ENCODE data around the gene LIPT2. TPM values are rescaled to one million over a fixed set of nuclear protein-coding genes. Genes with fewer than 3 reads are reported as not detected.
"Not testable (repeated sequence)": the region's sequence is repeated elsewhere in the genome, so short reads cannot be mapped to it uniquely, and the experiment has no call there.

The LIPT2 gene
- total RNA-seq, 4 donors from 2014 or later: 0.59 to 9.4 (median 6.1) TPM

DNA sequence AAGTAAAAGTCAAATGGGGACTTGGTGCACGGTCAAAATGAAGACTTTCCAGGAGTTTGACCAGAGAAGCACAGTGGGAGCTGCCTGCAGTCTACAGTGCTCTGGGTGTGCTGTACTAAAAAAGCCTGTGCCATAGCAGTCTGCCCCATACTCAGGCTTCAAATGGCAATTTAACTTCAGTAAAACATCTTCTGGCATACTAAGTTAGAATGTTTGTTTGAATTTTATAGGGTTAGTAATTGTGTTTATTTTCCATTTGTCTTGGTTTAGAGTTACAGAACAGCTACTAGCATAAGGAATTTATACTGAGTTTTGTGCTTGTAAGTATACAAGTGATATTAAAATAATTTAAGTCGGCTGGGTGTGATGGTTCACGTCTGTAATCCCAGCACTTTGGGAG lies 29.3 kb upstream of the LIPT2 start:
- TF ChIP-seq, protein P1, sequence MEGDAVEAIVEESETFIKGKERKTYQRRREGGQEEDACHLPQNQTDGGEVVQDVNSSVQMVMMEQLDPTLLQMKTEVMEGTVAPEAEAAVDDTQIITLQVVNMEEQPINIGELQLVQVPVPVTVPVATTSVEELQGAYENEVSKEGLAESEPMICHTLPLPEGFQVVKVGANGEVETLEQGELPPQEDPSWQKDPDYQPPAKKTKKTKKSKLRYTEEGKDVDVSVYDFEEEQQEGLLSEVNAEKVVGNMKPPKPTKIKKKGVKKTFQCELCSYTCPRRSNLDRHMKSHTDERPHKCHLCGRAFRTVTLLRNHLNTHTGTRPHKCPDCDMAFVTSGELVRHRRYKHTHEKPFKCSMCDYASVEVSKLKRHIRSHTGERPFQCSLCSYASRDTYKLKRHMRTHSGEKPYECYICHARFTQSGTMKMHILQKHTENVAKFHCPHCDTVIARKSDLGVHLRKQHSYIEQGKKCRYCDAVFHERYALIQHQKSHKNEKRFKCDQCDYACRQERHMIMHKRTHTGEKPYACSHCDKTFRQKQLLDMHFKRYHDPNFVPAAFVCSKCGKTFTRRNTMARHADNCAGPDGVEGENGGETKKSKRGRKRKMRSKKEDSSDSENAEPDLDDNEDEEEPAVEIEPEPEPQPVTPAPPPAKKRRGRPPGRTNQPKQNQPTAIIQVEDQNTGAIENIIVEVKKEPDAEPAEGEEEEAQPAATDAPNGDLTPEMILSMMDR (IDR thresholded peaks at IDR 0.05): no peak
- no peak for TF ChIP-seq EP300 (IDR thresholded peaks at IDR 0.05)
- no peak for TF ChIP-seq POLR2A (IDR thresholded peaks at IDR 0.05)
- no peak for DNase-seq (ENCODE audit: low spot score in 2 of 2)
- no peaks in the 10 kb centered on the region for H3K36me3 ChIP-seq
- H3K4me3 ChIP-seq: no peak overlapping the region
- H3K9me3 ChIP-seq: no peaks in the 10 kb centered on the region
- WGBS, 2 donors: 70 to 77% methylated on average over 3 of the region's 3 CpGs
- H3K27ac ChIP-seq: no peak overlapping the region
- no peaks in the 10 kb centered on the region for H3K4me1 ChIP-seq
- no peaks in the 10 kb centered on the region for H3K27me3 ChIP-seq

DNA sequence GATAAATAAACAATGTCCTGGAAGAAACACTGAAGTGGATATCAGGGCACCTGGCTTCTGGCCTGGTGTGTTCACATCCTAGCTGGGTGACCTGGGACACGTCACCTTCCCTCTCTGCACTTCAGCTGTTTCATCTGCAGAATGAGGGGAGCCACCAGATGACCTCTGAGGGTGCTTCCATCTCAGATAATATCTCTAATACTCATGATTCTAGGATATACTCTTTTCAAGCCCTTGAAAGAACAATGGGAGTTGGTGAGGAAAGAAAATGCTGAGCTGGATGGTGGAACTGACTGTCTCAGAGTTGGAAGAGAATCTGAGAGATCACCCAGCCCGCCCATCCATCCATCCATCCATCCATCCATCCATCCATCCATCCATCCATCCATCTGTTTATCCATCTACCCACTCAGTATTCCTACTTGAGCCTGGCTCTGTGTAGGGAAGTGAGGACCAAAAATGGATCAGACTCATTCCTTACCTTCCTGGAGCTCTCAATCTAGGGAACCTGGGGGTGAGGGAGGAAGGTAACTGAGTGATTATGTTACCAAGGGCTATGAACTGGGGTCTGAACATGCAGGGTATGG lies 28.2 kb upstream of the LIPT2 start:
- WGBS, 2 donors: 83 to 84% methylated on average over 2 of the region's 2 CpGs
- Histone ChIP-seq H3K4me3 (no peak overlapping the region), H3K4me1 (no peaks in the 10 kb centered on the region), H3K9me3 (peaks cover 0 to 5% (median 0%) of the 10 kb centered on the region in 4 donors), H3K27ac (no peak overlapping the region), H3K36me3 (no peaks in the 10 kb centered on the region), H3K27me3 (no peaks in the 10 kb centered on the region)
- TF ChIP-seq, protein P1 (IDR thresholded peaks at IDR 0.05): no peak
- TF ChIP-seq EP300 (IDR thresholded peaks at IDR 0.05): no peak
- TF ChIP-seq POLR2A (IDR thresholded peaks at IDR 0.05): no peak
- no peak for DNase-seq (ENCODE audit: low spot score in 2 of 2)

DNA sequence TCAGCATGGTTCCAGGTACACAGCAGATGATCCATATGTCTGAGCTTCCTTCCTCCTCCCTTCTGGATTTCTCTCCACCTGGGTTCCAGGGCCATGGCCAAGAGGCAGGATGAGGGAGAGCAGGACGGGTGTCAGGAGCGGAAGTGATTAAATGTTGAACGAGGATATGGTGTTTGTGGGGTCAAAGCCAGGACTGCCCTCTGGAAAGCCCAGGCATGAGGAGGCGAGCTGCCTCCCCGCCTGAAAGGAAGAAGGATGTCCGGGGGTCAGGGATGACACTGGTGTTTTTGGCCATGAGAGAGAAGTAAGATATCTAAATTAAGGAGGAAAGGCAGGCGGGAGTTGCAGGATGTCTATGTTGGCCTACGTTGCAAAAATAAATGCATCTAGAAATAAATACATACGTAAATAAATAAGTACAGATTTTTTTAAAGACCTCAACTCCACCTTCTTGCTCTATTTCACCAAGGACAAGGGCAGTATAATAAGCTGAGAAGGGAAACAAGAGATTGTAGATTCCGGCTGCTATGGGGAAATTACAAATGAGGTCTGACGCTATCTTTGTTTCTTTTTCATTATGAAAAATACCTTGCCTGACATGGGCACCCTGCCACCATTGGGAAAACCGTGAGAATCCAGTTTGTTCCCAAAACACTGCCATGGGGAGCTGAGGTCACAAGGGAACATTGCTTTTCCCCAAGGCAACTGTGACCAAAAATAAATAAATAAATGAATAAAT lies 27.6 kb upstream of the LIPT2 start:
- no peak overlapping the region for H3K4me3 ChIP-seq
- TF ChIP-seq EP300 (IDR thresholded peaks at IDR 0.05): no peak
- TF ChIP-seq, protein P1 (IDR thresholded peaks at IDR 0.05): no peak
- H3K36me3 ChIP-seq: no peaks in the 10 kb centered on the region
- H3K4me1 ChIP-seq: no peaks in the 10 kb centered on the region
- no peaks in the 10 kb centered on the region for H3K27me3 ChIP-seq
- H3K27ac ChIP-seq: no peak overlapping the region
- DNase-seq (ENCODE audit: low spot score in 2 of 2): no peak
- H3K9me3 ChIP-seq: peaks cover 0 to 10% (median 0%) of the 10 kb centered on the region in 4 donors
- 76 to 77% methylated on average over 12 of the region's 12 CpGs for WGBS, 2 donors

DNA sequence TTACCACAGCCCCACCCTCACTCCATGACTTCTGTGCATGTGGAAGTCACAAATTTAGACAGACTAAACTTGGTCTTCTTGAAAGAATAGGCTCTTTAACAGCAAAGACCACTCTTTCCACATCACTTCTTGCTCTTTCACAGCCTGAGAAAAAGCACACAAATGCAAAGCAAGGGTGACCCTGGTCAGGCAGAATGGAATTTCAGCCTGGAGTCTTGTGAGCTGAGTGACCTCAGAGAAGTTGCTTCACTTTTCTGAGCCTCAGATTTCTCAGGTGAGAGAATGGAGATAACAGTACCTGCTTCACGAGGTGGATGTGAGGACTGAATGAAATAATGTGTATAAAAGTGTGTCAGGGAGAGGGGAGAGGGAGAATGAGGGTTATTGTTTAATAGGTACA lies 26.8 kb upstream of the LIPT2 start:
- WGBS, 2 donors: 48 to 50% methylated on average over 1 of the region's 1 CpG
- H3K36me3 ChIP-seq: no peaks in the 10 kb centered on the region
- H3K27me3 ChIP-seq: no peaks in the 10 kb centered on the region
- H3K4me3 ChIP-seq: no peak overlapping the region
- DNase-seq (ENCODE audit: low spot score in 2 of 2): no peak
- TF ChIP-seq POLR2A (IDR thresholded peaks at IDR 0.05) (no peak), EP300 (IDR thresholded peaks at IDR 0.05) (no peak)
- TF ChIP-seq, protein P1 (IDR thresholded peaks at IDR 0.05): no peak
- no peaks in the 10 kb centered on the region for H3K4me1 ChIP-seq
- H3K27ac ChIP-seq: no peak overlapping the region
- H3K9me3 ChIP-seq: peaks cover 0 to 17% (median 0%) of the 10 kb centered on the region in 4 donors

DNA sequence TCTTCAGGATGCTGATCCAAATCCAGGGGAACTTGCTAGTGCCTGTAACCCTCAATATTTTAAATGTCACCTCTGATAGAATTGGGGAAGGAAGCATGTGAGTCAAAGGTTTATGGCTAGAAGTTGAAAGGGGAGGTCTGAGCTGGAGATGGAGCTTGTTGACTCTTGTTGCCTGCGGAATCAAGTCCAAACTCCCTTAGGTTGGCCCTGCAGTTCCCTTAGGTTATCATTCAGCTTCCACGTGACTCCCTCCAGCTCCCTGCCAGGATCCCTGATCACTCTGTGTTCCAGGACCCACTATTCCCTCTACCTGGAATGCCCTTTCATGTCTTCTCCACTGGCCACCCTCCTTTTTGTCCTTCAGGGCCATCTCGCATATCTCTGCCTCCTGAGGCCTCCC lies 26.2 kb upstream of the LIPT2 start:
- TF ChIP-seq POLR2A (IDR thresholded peaks at IDR 0.05) (no peak), EP300 (IDR thresholded peaks at IDR 0.05) (no peak)
- TF ChIP-seq, protein P1 (IDR thresholded peaks at IDR 0.05): no peak

DNA sequence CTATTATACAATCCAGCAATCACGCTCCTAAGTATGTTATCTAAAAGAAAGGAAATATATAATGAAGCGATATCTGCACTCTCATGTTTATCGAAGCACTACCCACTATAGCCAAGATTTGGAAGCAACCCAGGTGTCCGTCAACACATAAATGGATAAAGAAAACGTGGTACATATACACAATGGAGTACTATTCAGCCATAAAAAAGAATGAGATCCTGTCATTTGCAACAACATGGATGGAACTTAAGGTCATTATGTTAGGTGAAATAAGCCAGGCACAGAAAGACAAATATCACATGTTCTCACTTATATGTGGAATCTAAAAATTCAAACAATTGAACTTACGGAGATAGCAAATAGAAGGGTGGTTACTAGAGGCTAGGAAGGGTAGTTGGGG lies 24.1 kb upstream of the LIPT2 start:
- DNase-seq (ENCODE audit: low spot score in 2 of 2); H3K4me1 ChIP-seq; H3K27me3 ChIP-seq; H3K4me3 ChIP-seq; H3K27ac ChIP-seq; H3K36me3 ChIP-seq: not testable (repeated sequence)
- peaks cover 0 to 24% (median 2%) of the 10 kb centered on the region in 4 donors for H3K9me3 ChIP-seq
- 86 to 88% methylated on average over 6 of the region's 6 CpGs for WGBS, 2 donors

More for the DNA sequence above, 26.2 kb upstream of the LIPT2 start:
- Histone ChIP-seq H3K4me1 (no peaks in the 10 kb centered on the region), H3K9me3 (peaks cover 0 to 22% (median 0%) of the 10 kb centered on the region in 4 donors), H3K27me3 (no peaks in the 10 kb centered on the region), H3K4me3 (no peak overlapping the region), H3K36me3 (no peaks in the 10 kb centered on the region), H3K27ac (no peak overlapping the region)
- DNase-seq (ENCODE audit: low spot score in 2 of 2): no peak
- 70 to 77% methylated on average over 3 of the region's 3 CpGs for WGBS, 2 donors
